Right cardiac atrium (tissue), 5 donors: ENCODE results near the gene CCNF. TPM values are rescaled to one million over a fixed set of nuclear protein-coding genes. Genes with fewer than 3 reads are reported as not detected.

ENCODE experiments used
- ATAC-seq, 2 donors: fragments of 200-7000 bp; cut with Tn5 transposase; one replicate each; pipeline versions ENCODE4 v1.8.0 to v1.9.1; 2020; ENCODE audit warnings: moderate library complexity in 2 of 2, mild to moderate bottlenecking in 1 of 2
- DNase-seq, 3 donors: peaks; one replicate each; pipeline ENCODE4 v3.0.0-alpha.2; 2020
- H3K27ac ChIP-seq: one replicate; pipeline ENCODE4 v1.5.1; 2013; ENCODE audit warnings: mild to moderate bottlenecking, low read length, control low read depth, moderate library complexity
- H3K27me3 ChIP-seq: one replicate; pipeline ENCODE4 v1.6.1; 2013; ENCODE audit not compliant: control insufficient read depth, insufficient read depth
- H3K4me1 ChIP-seq: one replicate; pipeline ENCODE4 v1.6.1; 2013; ENCODE audit warnings: low read length; ENCODE audit not compliant: control insufficient read depth, insufficient read depth
- H3K4me3 ChIP-seq: one replicate; pipeline ENCODE4 v1.5.1; 2013; ENCODE audit warnings: low read length, control low read depth
- H3K9me3 ChIP-seq: one replicate; pipeline ENCODE4 v1.6.1; 2013; ENCODE audit warnings: low read length; ENCODE audit not compliant: control insufficient read depth
- WGBS: extraction: QIAGEN DNeasy Blood & Tissue Kit; methylation state at CpG from one replicate; pipeline ENCODE4 v1.1.7; 2013; 5-methylcytosine and 5-hydroxymethylcytosine counted together
- intact Hi-C, 4 donors: fragments of 100-400 bp; cut with DNase I; formaldehyde crosslinking; loops; one replicate each; pipeline versions ENCODE4 v1.11.0 to v1.14.0; 2022 to 2023
- polyA plus RNA-seq: library from polyadenylated mRNA; stranded (reverse); fragments of 200-250 nt; gene quantifications from one replicate; pipeline ENCODE4 v1.2.3, GENCODE V29; 2013
- total RNA-seq, 4 donors: library from RNA; stranded (reverse); fragmentation: NEBNext Ultra II Directional; extraction: Animal tissue kit (Norgen Biotek cat#: 25700); gene quantifications; one replicate each; pipeline ENCODE4 v1.2.1, GENCODE V29; 2021
- donor health status: healthy with polysubstance abuse.
- donor health status: DM: no; HTN: yes; CAD: no.
- donor health status: DM: no; HTN: no; CAD: no.
- donor health status: DM: no; HTN: yes; CAD: no; lungs with severe emphysema.
- donor health status: DM: yes; HTN: yes; CAD: no.

The CCNF gene
- total and polyA plus RNA-seq, 5 donors: 0.70 to 1.9 (median 1.2) TPM

GRCh38 chr16:2443555-2443954, 14.3 kb downstream of the CCNF start:
- H3K9me3 ChIP-seq: no peaks in the 10 kb centered on the region
- H3K4me1 ChIP-seq: no peaks in the 10 kb centered on the region
- intact Hi-C loops: no loop called here
- no peaks in the 10 kb centered on the region for H3K27me3 ChIP-seq
- ATAC-seq: no peak
- DNase-seq: no peak
- WGBS: 80% methylated on average over 9 of the region's 9 CpGs
- H3K27ac ChIP-seq: peak overlapping the region; percentile 23
- H3K4me3 ChIP-seq: no peak overlapping the region

GRCh38 chr16:2447920-2448583, 18.8 kb downstream of the CCNF start:
- ATAC-seq (no peak), DNase-seq (no peak)
- 88% methylated on average over 11 of the region's 11 CpGs for WGBS
- Histone ChIP-seq H3K27ac (no peak overlapping the region), H3K4me3 (no peak overlapping the region), H3K9me3 (no peaks in the 10 kb centered on the region), H3K4me1 (no peaks in the 10 kb centered on the region), H3K27me3 (no peaks in the 10 kb centered on the region)
- intact Hi-C loops: no loop called here

GRCh38 chr16:2449118-2449517, 19.9 kb downstream of the CCNF start:
- Histone ChIP-seq H3K4me1 (no peaks in the 10 kb centered on the region), H3K27me3 (no peaks in the 10 kb centered on the region), H3K27ac (no peak overlapping the region), H3K4me3 (no peak overlapping the region), H3K9me3 (no peaks in the 10 kb centered on the region)
- intact Hi-C loops: no loop called here
- peak in 2 of 3 donors; percentile 42 to 54 for DNase-seq
- 97% methylated on average over 25 of the region's 25 CpGs for WGBS
- ATAC-seq: no peak

- no peak for ATAC-seq
- 85% methylated on average over 8 of the region's 8 CpGs for WGBS
Measured at GRCh38 chr16:2450535-2450934, 21.3 kb downstream of the CCNF start.

GRCh38 chr16:2450975-2451381, 21.7 kb downstream of the CCNF start:
- ATAC-seq: no peak
- H3K4me1 ChIP-seq: no peaks in the 10 kb centered on the region
- no peak overlapping the region for H3K4me3 ChIP-seq
- no peaks in the 10 kb centered on the region for H3K9me3 ChIP-seq
- intact Hi-C loops: no loop called here
- H3K27ac ChIP-seq: no peak overlapping the region
- WGBS: 94% methylated on average over 19 of the region's 19 CpGs
- DNase-seq: peak in 2 of 3 donors; percentile 40 to 56
- no peaks in the 10 kb centered on the region for H3K27me3 ChIP-seq

More at GRCh38 chr16:2450535-2450934, 21.3 kb downstream of the CCNF start:
- H3K27me3 ChIP-seq: no peaks in the 10 kb centered on the region
- no peaks in the 10 kb centered on the region for H3K4me1 ChIP-seq
- no peak overlapping the region for H3K27ac ChIP-seq
- H3K9me3 ChIP-seq: no peaks in the 10 kb centered on the region
- DNase-seq: peak in 2 of 3 donors; percentile 23 to 54
- no peak overlapping the region for H3K4me3 ChIP-seq
- intact Hi-C loops: no loop called here

- Histone ChIP-seq H3K9me3 (no peaks in the 10 kb centered on the region), H3K4me3 (no peak overlapping the region), H3K27me3 (no peaks in the 10 kb centered on the region), H3K27ac (no peak overlapping the region), H3K4me1 (no peaks in the 10 kb centered on the region)
- WGBS: 94% methylated on average over 18 of the region's 18 CpGs
- DNase-seq (peak in 1 of 3 donors; percentile 41), ATAC-seq (no peak)
- intact Hi-C loops: no loop called here
Measured at GRCh38 chr16:2451851-2452320, 22.6 kb downstream of the CCNF start.

- H3K9me3 ChIP-seq: no peaks in the 10 kb centered on the region
- ATAC-seq: no peak
- intact Hi-C loops: no loop called here
- H3K4me1 ChIP-seq: no peaks in the 10 kb centered on the region
- no peak overlapping the region for H3K4me3 ChIP-seq
- no peaks in the 10 kb centered on the region for H3K27me3 ChIP-seq
- no peak for DNase-seq
- no peak overlapping the region for H3K27ac ChIP-seq
- 97% methylated on average over 8 of the region's 8 CpGs for WGBS
Measured at GRCh38 chr16:2452650-2453049, 23.4 kb downstream of the CCNF start.

- Histone ChIP-seq H3K4me3 (no peak overlapping the region), H3K9me3 (no peaks in the 10 kb centered on the region), H3K27ac (no peak overlapping the region), H3K4me1 (no peaks in the 10 kb centered on the region), H3K27me3 (no peaks in the 10 kb centered on the region)
- WGBS: 94% methylated on average over 28 of the region's 28 CpGs
- peak in 1 of 3 donors; percentile 28 for DNase-seq
- ATAC-seq: no peak
- intact Hi-C loops: no loop called here
Measured at GRCh38 chr16:2455081-2455845, 26.0 kb downstream of the CCNF start.

- intact Hi-C loops: no loop called here
- whole genome bisulfite sequencing: 94% methylated on average over 21 of the region's 21 CpGs
- Histone ChIP-seq H3K9me3 (no peaks in the 10 kb centered on the region), H3K4me1 (no peaks in the 10 kb centered on the region), H3K27me3 (no peaks in the 10 kb centered on the region), H3K27ac (no peak overlapping the region), H3K4me3 (no peak overlapping the region)
- no peak for ATAC-seq
- DNase-seq: peak in 1 of 3 donors; percentile 34
Measured at GRCh38 chr16:2456551-2457153, 27.4 kb downstream of the CCNF start.

GRCh38 chr16:2457267-2457666, 28.0 kb downstream of the CCNF start:
- DNase-seq (peak in 1 of 3 donors; percentile 33), ATAC-seq (no peak)
- H3K27me3 ChIP-seq: no peaks in the 10 kb centered on the region
- no peak overlapping the region for H3K27ac ChIP-seq
- intact Hi-C loops: no loop called here
- H3K9me3 ChIP-seq: no peaks in the 10 kb centered on the region
- H3K4me3 ChIP-seq: no peak overlapping the region
- H3K4me1 ChIP-seq: no peaks in the 10 kb centered on the region
- WGBS: 63% methylated on average over 13 of the region's 13 CpGs

- WGBS: 74% methylated on average over 7 of the region's 7 CpGs
- Histone ChIP-seq H3K4me1 (no peaks in the 10 kb centered on the region), H3K4me3 (no peak overlapping the region), H3K27ac (no peak overlapping the region), H3K9me3 (no peaks in the 10 kb centered on the region), H3K27me3 (no peaks in the 10 kb centered on the region)
- DNase-seq (peak in 1 of 3 donors; percentile 34), ATAC-seq (no peak)
- intact Hi-C loops: no loop called here
Measured at GRCh38 chr16:2457946-2458345, 28.7 kb downstream of the CCNF start.
